Endothelial cell (in vitro differentiated cells): Measurements from ENCODE around the gene SLC25A1. TPM values are rescaled to one million over a fixed set of nuclear protein-coding genes. Genes with fewer than 3 reads are reported as not detected.
A peak's percentile ranks its signal among the peaks of the same experiment; 100 is the strongest.

Experiments used
- DNase-seq: peaks from one replicate; pipeline ENCODE4 v3.0.0; 2021; ENCODE audit warnings: low spot score
- H3K27ac Mint-ChIP-seq: one replicate; pipeline ENCODE4 v1.8.0; 2021; ENCODE audit warnings: mixed read lengths, inconsistent platforms; ENCODE audit not compliant: unreplicated experiment
- H3K27me3 Mint-ChIP-seq: one replicate; pipeline ENCODE4 v1.8.0; 2021; ENCODE audit warnings: mild to moderate bottlenecking, moderate library complexity, mixed read lengths, inconsistent platforms; ENCODE audit not compliant: unreplicated experiment
- H3K36me3 Mint-ChIP-seq: one replicate; pipeline ENCODE4 v1.8.0; 2021; ENCODE audit warnings: mild to moderate bottlenecking, low read depth, mixed read lengths, inconsistent platforms; ENCODE audit not compliant: unreplicated experiment
- H3K4me1 Mint-ChIP-seq: one replicate; pipeline ENCODE4 v1.8.0; 2021; ENCODE audit warnings: mild to moderate bottlenecking, mixed read lengths, inconsistent platforms; ENCODE audit not compliant: unreplicated experiment
- H3K4me3 Mint-ChIP-seq: one replicate; pipeline ENCODE4 v1.8.0; 2021; ENCODE audit warnings: mild to moderate bottlenecking, mixed read lengths, inconsistent platforms; ENCODE audit not compliant: unreplicated experiment
- H3K9me3 Mint-ChIP-seq: one replicate; pipeline ENCODE4 v1.8.0; 2021; ENCODE audit warnings: mixed read lengths, inconsistent platforms; ENCODE audit not compliant: unreplicated experiment
- total RNA-seq: library from RNA; stranded (reverse); fragmentation: NEBNext Ultra II Directional; extraction: Animal tissue kit (Norgen Biotek cat#: 25700); gene quantifications from one replicate; pipeline ENCODE4 v1.2.1, GENCODE V29; 2021; ENCODE audit not compliant: unreplicated experiment
- TF ChIP-seq, protein P1 (sequence below): fragments of 200-600 bp; sonication (generic); IDR thresholded peaks from one replicate; pipeline ENCODE4 v1.5.0; 2021; ENCODE audit warnings: antibody characterized with exemption; ENCODE audit not compliant: unreplicated experiment

SLC25A1 gene
- total RNA-seq, 1 donor from 2014 or later, result 79.2 TPM

DNA sequence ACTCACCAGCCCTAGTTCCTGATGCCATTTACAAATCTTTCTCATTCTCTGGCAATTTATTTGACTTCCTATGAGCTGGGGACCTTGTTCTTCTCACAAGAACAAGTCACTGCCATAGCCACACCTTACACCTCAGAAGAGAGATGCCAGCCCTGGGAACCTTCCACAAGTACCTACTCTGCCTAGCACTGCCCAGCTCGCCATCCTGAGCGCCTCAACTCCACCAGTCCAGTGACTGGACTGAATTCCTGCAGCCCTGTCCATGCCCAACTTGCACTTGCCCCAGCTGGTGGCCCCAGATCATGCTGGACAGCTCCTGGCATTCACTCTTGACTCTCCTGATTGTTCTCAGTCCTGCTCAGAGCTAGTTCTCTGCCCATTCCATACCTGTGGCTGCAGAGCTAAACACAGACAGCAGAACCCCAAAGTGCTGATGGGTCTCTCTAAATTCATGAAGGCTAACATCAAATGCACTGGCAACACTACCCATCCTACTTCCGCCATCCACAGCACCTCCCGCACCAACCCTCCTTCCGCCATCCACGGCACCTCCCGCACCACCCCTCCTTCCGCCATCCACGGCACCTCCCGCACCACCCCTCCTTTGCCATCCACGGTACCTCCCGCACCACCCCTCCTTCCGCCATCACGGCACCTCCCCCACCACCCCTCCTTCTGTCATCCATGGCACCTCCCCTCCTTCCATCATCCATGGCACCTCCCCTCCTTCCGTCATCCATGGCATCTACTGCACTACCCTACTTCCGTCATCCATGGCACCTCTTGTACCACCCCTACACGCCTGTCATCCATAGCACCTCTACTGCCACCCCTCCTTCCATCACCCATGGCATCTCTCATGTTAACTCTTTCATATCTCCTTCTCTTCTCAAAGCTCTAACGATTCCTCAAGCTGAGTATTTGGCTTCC, 23.6 kb upstream of the SLC25A1 start:
- TF ChIP-seq, protein P1, sequence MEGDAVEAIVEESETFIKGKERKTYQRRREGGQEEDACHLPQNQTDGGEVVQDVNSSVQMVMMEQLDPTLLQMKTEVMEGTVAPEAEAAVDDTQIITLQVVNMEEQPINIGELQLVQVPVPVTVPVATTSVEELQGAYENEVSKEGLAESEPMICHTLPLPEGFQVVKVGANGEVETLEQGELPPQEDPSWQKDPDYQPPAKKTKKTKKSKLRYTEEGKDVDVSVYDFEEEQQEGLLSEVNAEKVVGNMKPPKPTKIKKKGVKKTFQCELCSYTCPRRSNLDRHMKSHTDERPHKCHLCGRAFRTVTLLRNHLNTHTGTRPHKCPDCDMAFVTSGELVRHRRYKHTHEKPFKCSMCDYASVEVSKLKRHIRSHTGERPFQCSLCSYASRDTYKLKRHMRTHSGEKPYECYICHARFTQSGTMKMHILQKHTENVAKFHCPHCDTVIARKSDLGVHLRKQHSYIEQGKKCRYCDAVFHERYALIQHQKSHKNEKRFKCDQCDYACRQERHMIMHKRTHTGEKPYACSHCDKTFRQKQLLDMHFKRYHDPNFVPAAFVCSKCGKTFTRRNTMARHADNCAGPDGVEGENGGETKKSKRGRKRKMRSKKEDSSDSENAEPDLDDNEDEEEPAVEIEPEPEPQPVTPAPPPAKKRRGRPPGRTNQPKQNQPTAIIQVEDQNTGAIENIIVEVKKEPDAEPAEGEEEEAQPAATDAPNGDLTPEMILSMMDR, result no peak
- Mint-ChIP-seq H3K4me1 (no peaks in the 10 kb centered on the region), H3K36me3 (peaks cover 42% of the 10 kb centered on the region)

DNA sequence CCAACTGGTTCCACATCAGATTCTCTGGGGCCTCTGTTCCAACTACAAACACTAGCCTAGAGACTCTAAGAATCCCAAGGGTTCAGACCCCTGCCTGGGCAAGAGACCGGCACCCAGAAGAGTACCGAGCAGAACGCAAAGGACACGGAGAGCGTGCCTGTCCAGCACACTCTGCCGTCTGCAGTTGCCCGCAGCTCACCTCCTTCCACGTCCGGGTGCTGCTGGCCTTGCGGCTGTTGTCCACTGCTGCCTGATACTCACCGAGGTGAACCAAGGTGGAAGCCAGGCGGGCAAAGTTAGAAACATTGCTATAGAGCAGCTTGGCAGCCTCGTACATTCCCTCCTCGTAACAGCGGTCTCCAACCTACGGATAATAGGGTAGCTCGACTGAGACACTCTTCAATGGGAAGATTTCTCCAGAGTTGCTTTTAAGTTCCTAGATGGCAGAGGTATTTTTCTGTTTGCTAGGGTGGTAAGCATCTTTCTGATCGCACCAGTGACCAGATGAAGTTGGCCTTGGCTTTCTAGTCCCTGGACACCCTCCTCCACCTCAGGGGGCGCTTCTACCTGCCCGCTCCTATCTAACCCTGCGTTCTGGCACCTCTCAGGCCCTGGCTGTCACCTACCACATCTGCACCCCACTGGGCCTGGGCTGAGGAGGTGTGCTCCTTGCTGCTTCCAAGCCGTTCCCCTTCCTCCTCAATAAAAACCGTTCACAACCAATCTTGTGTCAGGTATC, 22.8 kb upstream of the SLC25A1 start:
- Mint-ChIP-seq H3K4me3 (peak overlapping the region; percentile 54), H3K27me3 (peaks cover 8% of the 10 kb centered on the region), H3K9me3 (no peaks in the 10 kb centered on the region), H3K4me1 (no peaks in the 10 kb centered on the region), H3K27ac (no peak overlapping the region), H3K36me3 (peaks cover 47% of the 10 kb centered on the region)
- TF ChIP-seq, protein P1, result no peak
- DNase-seq, result no peak

More for the DNA sequence above, 23.6 kb upstream of the SLC25A1 start:
- DNase-seq, result no peak
- H3K4me3 Mint-ChIP-seq, result peak overlapping the region; percentile 54
- no peaks in the 10 kb centered on the region for H3K9me3 Mint-ChIP-seq
- H3K27ac Mint-ChIP-seq, result peak overlapping the region; percentile 25
- peaks cover 8% of the 10 kb centered on the region for H3K27me3 Mint-ChIP-seq

DNA sequence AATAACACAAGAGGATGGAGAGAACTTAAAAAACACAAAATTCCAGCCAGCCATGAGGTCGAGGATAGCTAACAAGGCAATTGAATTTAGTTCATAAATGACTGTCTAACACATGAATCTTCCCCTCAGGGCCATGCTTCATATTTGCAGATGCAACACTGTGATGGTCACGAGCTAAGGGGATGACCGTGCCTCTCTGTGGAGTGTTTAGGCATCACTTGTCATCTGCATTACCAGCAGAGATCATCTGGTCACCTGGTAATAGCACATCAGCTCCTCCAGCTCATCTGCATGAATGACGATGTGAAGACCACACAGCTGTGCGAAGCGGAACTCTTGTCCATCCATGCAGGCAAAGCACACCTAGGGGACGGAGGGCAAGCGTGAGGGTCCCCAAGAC, 20.9 kb upstream of the SLC25A1 start:
- DNase-seq, result no peak
- no peaks in the 10 kb centered on the region for H3K9me3 Mint-ChIP-seq
- H3K36me3 Mint-ChIP-seq, result peaks cover 47% of the 10 kb centered on the region
- H3K4me1 Mint-ChIP-seq, result no peaks in the 10 kb centered on the region
- no peak overlapping the region for H3K27ac Mint-ChIP-seq
- TF ChIP-seq, protein P1, result no peak
- H3K27me3 Mint-ChIP-seq, result peaks cover 11% of the 10 kb centered on the region
- no peak overlapping the region for H3K4me3 Mint-ChIP-seq

DNA sequence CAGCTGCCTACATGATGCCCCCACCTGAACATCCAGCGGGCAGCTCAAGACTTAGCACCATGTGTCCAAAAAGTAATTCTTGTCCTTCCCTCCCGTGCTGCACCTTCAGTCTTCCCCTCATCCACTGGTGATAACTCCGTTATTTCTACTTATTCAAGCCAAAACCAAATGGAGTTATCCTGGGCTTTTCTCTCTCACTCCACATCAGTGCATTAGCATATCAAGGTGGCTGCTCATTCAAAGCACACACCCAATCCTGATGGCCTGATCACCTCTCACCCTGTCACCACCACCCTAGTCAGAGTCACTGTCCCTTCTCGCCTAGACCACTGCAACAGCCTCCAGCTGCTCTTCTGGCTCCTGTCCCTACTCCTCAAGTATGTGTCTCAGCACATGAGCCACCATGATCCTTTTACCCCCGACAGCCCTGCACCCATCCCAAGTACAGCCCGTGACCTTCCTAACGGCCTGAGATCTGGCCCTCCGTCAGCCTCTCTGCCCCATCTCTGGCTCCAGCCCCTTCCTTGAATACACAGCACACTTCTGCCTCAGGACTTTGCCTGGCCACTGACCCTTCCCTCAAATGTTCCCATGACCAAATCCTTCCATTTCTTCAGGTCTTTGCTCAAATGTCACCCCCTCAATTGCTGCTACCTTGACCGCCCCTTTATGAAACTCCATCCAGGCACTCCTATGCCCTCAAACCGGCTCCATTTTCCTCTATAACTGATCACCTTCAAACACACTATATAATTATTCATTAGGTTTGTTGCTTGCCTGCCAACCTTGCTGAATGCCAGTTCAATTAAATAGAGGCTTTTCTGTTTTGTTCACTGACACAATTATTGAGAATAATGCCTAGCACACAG, 19.7 kb upstream of the SLC25A1 start:
- Mint-ChIP-seq H3K4me3 (peak overlapping the region; percentile 17), H3K27me3 (peaks cover 9% of the 10 kb centered on the region), H3K36me3 (peaks cover 46% of the 10 kb centered on the region), H3K27ac (peak overlapping the region; percentile 55), H3K9me3 (no peaks in the 10 kb centered on the region), H3K4me1 (no peaks in the 10 kb centered on the region)
- TF ChIP-seq, protein P1, result no peak
- DNase-seq, result no peak
